WERI-Rb-1 (cell line): ENCODE data around the gene ANKRD1.

Experiments
- DNase-seq: peaks from one replicate; pipeline ENCODE4 v3.0.0-alpha.2; 2020
- H3K27ac ChIP-seq: fragments of 250-450 bp; sonication (Bioruptor Pico); 2 replicates; pipeline ENCODE4 v1.5.1; 2020; ENCODE audit warnings: mild to moderate bottlenecking, moderate library complexity
- H3K27me3 ChIP-seq: fragments of 250-450 bp; sonication (Bioruptor Pico); 2 replicates; pipeline ENCODE4 v1.5.1; 2021; ENCODE audit warnings: mild to moderate bottlenecking, low read depth, moderate library complexity; ENCODE audit not compliant: insufficient read depth, severe bottlenecking
- H3K36me3 ChIP-seq: fragments of 250-450 bp; sonication (Bioruptor Pico); 2 replicates; pipeline ENCODE4 v1.5.1; 2020; ENCODE audit warnings: mild to moderate bottlenecking, moderate library complexity
- H3K4me3 ChIP-seq: 2 replicates; pipeline ENCODE4 v1.5.1; 2011; ENCODE audit warnings: low read depth, mild to moderate bottlenecking, control low read depth, low read length
- H3K9me3 ChIP-seq: fragments of 250-450 bp; sonication (Bioruptor Pico); 2 replicates; pipeline ENCODE4 v1.5.1; 2021; ENCODE audit warnings: mild to moderate bottlenecking, moderate library complexity; ENCODE audit not compliant: severe bottlenecking
- TF ChIP-seq, protein P1 (sequence below): IDR thresholded peaks from 2 replicates; pipeline ENCODE4 v1.5.1; 2011; ENCODE audit warnings: low read depth, mild to moderate bottlenecking, control low read depth, inconsistent platforms, low read length

The ANKRD1 gene

DNA sequence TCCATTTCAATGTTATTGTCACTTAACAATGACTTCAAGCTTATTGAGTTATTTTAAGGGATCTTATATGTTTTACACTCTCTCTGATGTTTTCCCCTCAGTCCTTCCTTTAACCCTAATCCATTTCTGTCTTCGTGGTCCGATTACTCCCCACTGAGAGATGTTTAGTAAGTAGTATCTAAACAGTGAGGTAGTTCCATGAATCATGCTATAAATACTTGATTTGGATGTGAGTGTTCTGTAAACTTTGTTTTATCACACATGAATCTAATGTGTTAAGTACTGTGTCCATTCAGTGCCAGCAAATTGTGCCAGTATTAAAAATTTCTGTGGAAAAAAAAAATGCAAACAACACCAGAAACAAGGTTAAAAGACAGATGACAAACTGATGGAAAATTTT, 30.5 kb downstream of the ANKRD1 start:
- TF ChIP-seq, protein P1, sequence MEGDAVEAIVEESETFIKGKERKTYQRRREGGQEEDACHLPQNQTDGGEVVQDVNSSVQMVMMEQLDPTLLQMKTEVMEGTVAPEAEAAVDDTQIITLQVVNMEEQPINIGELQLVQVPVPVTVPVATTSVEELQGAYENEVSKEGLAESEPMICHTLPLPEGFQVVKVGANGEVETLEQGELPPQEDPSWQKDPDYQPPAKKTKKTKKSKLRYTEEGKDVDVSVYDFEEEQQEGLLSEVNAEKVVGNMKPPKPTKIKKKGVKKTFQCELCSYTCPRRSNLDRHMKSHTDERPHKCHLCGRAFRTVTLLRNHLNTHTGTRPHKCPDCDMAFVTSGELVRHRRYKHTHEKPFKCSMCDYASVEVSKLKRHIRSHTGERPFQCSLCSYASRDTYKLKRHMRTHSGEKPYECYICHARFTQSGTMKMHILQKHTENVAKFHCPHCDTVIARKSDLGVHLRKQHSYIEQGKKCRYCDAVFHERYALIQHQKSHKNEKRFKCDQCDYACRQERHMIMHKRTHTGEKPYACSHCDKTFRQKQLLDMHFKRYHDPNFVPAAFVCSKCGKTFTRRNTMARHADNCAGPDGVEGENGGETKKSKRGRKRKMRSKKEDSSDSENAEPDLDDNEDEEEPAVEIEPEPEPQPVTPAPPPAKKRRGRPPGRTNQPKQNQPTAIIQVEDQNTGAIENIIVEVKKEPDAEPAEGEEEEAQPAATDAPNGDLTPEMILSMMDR = no peak
- H3K36me3 ChIP-seq = peaks cover 83% of the 10 kb centered on the region
- H3K27ac ChIP-seq = no peak overlapping the region
- no peak overlapping the region for H3K4me3 ChIP-seq
- no peaks in the 10 kb centered on the region for H3K27me3 ChIP-seq
- DNase-seq = no peak
- H3K9me3 ChIP-seq = no peaks in the 10 kb centered on the region

DNA sequence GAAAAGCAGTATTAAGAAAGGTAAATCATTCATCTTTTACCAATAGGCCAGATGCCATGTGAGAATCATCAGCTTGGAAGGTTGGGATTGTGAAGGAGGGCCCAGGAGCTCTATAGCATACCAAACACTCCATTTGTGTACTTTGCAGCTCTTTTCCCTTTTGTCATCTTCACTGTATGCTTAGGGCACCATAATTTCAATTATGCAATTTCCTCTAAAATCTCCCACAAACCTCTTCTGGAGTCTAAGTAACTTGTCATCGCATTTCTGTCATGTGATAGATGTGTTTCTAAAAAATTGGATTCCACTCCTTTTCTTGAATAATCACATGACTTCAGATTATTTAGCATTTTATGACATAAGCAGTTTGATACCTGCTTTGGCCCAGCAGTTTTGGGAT, 31.3 kb downstream of the ANKRD1 start:
- H3K27me3 ChIP-seq = no peaks in the 10 kb centered on the region
- no peak overlapping the region for H3K27ac ChIP-seq
- H3K4me3 ChIP-seq = no peak overlapping the region
- TF ChIP-seq, protein P1 = no peak
- peaks cover 86% of the 10 kb centered on the region for H3K36me3 ChIP-seq
- DNase-seq = no peak
- H3K9me3 ChIP-seq = no peaks in the 10 kb centered on the region

DNA sequence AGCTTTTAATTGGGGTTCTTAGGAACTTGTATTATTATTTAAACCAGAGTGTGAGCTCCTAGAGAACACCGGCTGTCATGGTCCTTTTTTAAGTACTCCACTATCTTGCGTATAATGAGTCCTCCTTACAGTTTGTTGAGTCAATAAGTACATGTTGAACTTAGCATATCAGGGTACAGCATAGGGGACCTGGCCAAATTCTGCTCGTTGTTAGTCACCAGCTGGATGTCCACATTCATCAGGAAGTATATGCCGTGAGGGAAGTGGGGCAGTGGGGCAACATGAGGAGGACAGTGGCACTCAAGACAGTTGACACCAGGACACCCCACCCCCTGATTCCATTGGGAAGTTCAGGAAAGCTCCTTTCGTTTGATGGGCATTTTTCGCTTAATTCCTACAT, 32.5 kb downstream of the ANKRD1 start:
- DNase-seq = no peak
- Histone ChIP-seq H3K36me3 (peaks cover 84% of the 10 kb centered on the region), H3K4me3 (no peak overlapping the region), H3K27ac (no peak overlapping the region), H3K27me3 (no peaks in the 10 kb centered on the region), H3K9me3 (no peaks in the 10 kb centered on the region)
- TF ChIP-seq, protein P1 = no peak

DNA sequence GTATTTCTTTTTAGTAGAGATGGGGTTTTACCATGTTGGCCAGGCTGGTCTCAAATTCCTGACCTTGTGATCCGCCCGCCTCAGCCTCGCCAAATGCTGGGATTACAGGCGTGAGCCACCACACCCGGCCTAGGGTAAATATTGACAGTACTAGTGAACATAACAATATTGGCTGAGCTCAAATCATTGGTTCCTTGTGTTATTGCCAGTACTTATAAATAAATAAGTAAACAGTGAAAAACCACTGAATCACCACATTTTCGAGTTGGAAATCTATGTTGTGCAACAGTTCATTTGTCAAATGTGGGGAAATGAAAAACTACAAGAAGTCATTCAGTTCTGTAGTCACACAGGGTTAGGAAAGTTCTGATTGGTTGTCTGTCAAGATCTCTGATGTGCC, 33.3 kb downstream of the ANKRD1 start:
- no peak for DNase-seq
- Histone ChIP-seq H3K27me3 (no peaks in the 10 kb centered on the region), H3K36me3 (peaks cover 79% of the 10 kb centered on the region), H3K4me3 (no peak overlapping the region), H3K9me3 (no peaks in the 10 kb centered on the region), H3K27ac (no peak overlapping the region)
- TF ChIP-seq, protein P1 = no peak

DNA sequence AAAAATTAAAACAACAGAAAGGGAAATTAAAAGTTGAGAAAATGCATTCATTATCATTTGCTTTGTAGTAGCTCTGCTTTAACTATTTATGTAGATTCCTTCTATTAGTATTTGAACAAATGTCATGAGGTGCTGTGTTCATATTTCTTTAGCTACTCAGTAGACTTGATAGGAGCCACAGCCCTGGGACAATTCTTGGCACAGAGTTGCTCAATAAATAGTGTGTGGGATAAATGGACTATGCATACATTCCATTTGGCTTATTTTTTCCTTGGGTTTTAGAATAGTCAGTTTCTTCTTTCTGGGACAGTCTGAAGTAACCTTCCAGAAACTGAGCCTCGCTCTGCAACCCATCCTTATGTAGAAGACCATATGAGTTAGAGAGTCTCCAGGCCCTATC, 35.7 kb downstream of the ANKRD1 start:
- H3K4me3 ChIP-seq = no peak overlapping the region
- H3K9me3 ChIP-seq = no peaks in the 10 kb centered on the region
- H3K27me3 ChIP-seq = no peaks in the 10 kb centered on the region
- peaks cover 75% of the 10 kb centered on the region for H3K36me3 ChIP-seq
- no peak for DNase-seq
- TF ChIP-seq, protein P1 = no peak
- no peak overlapping the region for H3K27ac ChIP-seq

DNA sequence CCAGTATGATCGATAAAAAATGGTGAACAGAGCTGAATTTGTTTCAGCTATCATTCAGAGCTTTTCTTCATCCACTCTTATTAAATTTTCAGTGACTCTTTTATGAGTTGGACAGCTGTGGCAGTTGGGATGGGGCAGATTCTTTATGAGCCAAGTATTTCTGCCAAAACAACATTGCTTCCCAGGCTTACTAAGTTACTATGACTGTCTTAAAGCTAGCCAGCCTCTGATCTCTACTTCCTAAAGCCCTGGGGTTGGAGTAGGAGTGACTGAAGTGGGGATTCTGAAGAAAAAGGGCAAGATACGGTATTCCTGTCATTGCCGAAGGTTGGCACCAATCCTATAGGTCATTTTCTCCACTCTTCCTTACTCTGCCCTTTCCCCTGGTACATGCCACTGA, 36.5 kb downstream of the ANKRD1 start:
- DNase-seq = no peak
- H3K27ac ChIP-seq = no peak overlapping the region
- H3K36me3 ChIP-seq = peaks cover 74% of the 10 kb centered on the region
- no peaks in the 10 kb centered on the region for H3K9me3 ChIP-seq
- H3K4me3 ChIP-seq = no peak overlapping the region
- H3K27me3 ChIP-seq = no peaks in the 10 kb centered on the region
- TF ChIP-seq, protein P1 = no peak
